GM18858 (cell line): ENCODE measurements around the gene KLF9.
"Not testable (repeated sequence)": the region's sequence is repeated elsewhere in the genome, so short reads cannot be mapped to it uniquely, and the experiment has no call there.

Experiments
- ATAC-seq: cut with Tn5 transposase; IDR thresholded peaks from one replicate; pipeline ENCODE4 v1.9.1; 2021; ENCODE audit not compliant: unreplicated experiment

Gene KLF9

GRCh38 chr9:70405808-70406433 lies 8.5 kb downstream of the KLF9 start:
- peak; percentile 10 for ATAC-seq

GRCh38 chr9:70404261-70404660 lies 10.2 kb downstream of the KLF9 start:
- ATAC-seq = no peak

- no peak for ATAC-seq
Observed at GRCh38 chr9:70403618-70404025, 10.8 kb downstream of the KLF9 start.

DNA sequence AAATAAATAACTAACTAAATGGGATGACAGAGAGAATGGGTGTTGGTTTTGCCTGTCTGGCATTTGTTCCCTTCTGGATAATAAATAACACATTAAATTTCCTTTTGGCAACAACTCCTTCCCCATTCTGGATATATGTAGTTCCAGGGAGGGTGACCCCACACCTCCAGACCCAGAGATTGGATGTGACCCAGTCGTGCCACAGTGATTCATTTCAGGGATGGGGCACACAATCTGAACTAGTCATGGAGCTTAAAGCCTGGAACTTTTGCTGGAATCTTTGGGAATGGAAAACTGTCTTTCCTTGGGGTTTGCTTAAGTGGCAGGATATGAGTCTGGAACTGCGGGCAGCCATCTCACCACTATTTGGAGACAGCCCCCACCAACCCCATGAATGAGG lies 11.3 kb downstream of the KLF9 start:
- ATAC-seq = no peak

- ATAC-seq = no peak
Observed at GRCh38 chr9:70402213-70402612, 12.2 kb downstream of the KLF9 start.

- ATAC-seq = not testable (repeated sequence)
Observed at GRCh38 chr9:70401241-70401640, 13.2 kb downstream of the KLF9 start.

DNA sequence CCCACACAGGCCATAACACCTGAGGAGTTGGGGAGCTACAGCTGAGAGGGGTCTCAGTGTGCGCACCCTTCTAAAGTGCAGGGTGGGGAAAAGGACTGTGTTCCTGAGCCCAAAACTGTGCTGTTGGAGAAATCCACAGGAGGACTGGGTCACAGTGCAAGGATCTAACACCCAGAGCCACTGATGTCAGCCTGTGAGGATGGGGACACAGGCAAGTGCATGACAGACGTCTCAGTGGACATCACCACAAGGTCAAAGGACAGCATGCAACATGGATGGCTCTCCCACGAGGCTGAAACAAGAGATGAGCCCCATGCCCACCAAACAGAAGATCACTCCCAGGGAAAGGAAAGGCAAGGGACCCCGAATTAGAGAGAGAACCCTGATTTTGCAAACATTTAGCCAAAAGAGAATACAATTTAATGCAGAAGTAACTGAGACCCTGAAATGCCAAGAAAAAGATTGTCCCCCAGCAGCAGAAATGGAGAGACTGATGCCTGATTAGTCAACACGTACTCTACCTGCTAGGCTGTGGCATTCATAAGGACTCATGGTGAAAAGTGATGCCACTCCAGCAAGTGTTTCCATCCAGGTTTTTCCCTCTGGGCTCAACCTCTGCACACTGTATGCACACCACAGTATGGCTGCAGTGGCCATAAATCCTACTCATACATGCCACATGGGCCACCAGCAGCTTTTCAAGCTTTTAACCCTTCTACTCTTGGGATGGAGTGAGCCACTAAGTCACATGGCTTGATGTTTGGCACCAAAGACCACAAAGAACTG lies 14.2 kb downstream of the KLF9 start:
- ATAC-seq = no peak

GRCh38 chr9:70399141-70399540 lies 15.3 kb downstream of the KLF9 start:
- ATAC-seq = no peak

GRCh38 chr9:70398145-70398556 lies 16.3 kb downstream of the KLF9 start:
- ATAC-seq = peak; percentile 100

GRCh38 chr9:70395652-70396051 lies 18.8 kb downstream of the KLF9 start:
- no peak for ATAC-seq

GRCh38 chr9:70392850-70393249 lies 21.6 kb downstream of the KLF9 start:
- ATAC-seq = no peak

DNA sequence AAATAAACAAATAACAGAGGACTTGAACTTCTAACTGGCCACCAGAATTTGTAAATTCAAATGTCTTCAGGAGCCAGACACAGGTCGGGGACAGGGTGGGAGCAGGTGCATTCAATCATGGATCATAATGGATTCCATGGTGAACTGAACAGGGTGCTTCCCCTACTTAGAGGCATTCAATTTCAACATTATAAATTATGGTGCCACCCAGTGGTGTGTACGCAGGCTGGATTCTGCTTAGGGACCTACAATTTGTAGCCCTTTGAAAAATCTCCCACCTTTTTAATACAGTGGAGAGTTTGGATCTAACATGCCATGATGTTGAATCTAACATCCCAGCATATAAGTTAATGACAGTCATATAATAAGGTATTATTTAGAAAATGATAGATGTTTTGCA lies 22.3 kb downstream of the KLF9 start:
- ATAC-seq = no peak

DNA sequence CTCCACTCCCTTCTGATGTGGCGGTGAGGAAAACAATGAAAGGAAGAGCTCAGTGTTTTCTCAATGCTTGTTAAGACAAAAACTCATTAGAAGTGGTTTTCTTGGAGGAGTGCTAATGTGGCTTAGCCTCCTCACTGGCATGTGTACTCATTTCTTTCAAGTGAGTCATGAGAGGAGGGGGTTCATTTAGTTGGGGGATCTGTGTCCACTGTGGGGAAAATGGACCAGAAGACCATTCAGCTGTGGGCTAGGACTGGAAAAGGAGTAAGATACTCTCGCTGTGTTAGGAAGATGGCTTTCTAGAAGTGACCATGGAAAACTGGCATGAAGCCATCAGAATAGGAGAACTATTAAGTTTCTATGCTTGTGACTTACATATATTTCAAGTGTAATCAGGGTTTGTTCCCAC lies 23.5 kb downstream of the KLF9 start:
- ATAC-seq = no peak

- no peak for ATAC-seq
Observed at GRCh38 chr9:70389621-70390266, 24.7 kb downstream of the KLF9 start.

- ATAC-seq = no peak
Observed at GRCh38 chr9:70389188-70389587, 25.3 kb downstream of the KLF9 start.

GRCh38 chr9:70387663-70388062 lies 26.8 kb downstream of the KLF9 start:
- ATAC-seq = no peak

- no peak for ATAC-seq
Observed at GRCh38 chr9:70385426-70385825, 29.0 kb downstream of the KLF9 start.

DNA sequence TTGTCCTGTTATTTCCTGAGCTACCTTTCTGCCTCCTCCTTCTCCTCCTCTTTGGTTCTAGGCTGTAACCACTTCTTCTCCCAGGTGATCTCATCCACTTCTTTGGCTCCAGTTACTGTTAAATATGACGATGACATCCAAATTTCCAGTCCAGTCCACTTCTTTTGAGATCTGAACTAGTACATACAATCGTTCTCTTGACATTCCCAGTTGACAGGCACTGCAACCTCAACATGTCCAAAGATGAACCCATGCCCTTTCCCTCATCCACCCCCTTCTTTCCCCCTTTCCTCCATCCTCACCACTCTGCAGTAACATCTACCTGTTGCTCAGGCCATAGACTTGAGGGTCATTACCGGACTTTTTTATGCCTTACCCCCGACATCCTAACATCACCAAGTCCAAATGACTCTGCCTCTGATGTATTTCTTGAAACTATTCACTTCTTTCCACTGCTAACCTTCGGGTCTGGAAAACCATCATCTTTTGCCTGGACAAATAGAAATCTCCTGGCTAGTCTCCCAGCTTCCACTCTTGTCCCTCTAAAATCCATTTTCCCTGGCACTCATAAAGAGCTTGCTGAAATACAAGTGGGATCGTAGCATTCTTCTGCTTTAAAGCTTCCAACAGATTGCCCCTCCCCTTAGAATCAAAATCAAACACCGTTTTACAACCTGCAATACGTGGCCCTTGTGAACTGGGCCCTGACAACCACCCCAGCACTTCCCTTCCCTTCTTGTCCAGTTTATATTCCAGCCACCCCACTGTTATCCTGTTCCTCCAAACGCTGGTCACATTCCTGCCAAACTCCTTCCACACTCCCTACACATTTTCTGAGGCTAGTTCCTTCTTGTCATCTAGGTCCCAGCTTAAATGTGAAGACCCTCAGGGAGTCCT lies 31.5 kb downstream of the KLF9 start:
- no peak for ATAC-seq

DNA sequence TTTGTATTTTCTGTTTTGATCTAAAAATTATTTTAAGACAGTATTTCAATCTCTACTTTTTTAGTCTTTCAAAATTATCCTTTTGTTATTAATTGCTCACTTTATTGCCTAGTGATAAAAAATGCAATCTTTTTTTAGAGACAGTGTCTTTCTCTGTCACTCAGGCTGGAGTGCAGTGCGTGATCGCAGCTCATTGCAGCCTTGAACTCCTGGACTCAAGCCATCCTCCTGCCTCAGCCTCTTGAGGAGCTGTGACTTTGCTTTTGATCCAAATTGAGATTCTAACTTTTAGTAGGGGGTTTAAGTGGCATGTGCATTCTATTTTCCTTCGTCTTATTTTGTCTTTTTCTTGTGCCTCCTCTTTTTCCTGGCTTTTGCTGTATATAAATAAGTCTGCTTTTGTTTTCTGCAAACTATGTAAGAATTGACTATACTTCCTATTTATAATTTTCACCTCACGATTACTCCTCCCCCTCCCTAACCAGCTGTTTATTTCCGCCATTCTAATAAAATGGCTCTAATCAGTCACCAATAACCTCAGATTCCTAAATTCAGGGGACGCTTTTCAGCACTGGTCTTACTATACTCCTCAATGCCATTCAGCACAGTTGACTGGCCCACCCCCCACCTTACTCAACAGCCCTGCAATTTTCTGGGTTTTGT lies 32.3 kb downstream of the KLF9 start:
- no peak for ATAC-seq

DNA sequence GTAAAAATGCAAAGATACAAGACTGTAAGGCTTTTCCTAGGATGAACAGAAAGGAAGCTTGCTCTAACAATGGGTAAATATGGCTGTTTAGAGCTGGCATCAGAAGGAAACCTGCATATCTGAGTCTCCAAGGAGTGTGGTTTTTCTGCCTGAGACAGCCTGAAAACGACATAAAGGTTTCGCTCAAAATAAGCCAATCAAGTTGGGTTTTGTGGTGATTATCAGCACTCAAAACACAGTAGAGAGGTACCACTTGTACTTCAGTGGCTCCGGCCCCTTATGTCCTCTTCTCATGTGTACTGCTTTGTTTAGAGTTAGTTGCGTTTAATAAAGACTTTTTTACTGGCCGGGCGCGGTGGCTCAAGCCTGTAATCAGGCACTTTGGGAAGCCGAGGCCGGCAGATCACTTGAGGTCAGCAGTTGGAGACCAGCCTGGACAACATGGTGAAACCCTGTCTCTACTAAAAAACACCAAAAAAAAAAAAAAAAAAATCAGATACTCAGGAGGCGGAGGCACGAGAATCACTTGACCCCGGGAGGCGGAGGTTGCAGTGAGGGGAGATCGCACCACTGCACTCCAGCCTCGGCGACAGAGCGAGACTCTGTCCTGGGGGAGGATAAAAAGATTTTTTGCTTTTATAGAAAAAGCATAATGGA lies 39.4 kb downstream of the KLF9 start:
- no peak for ATAC-seq
